Type B pancreatic cell (in vitro differentiated cells): ENCODE results near the gene ELFN1. TPM values are rescaled to one million over a fixed set of nuclear protein-coding genes. Genes with fewer than 3 reads are reported as not detected.

Experiments used
- DNase-seq: peaks from one replicate; pipeline ENCODE4 v3.0.0; 2021; ENCODE audit warnings: mixed read lengths; ENCODE audit not compliant: unreplicated experiment; ENCODE audit errors: extremely low spot score
- H3K27ac Mint-ChIP-seq: 2 replicates; pipeline ENCODE4 v1.8.0; 2021; ENCODE audit warnings: mild to moderate bottlenecking, mixed read lengths
- H3K27me3 Mint-ChIP-seq: 2 replicates; pipeline ENCODE4 v1.8.0; 2021; ENCODE audit warnings: mixed read lengths
- H3K36me3 Mint-ChIP-seq: 2 replicates; pipeline ENCODE4 v1.8.0; 2021; ENCODE audit warnings: mixed read lengths
- H3K4me1 Mint-ChIP-seq: one replicate; pipeline ENCODE4 v1.8.0; 2021; ENCODE audit warnings: mixed read lengths; ENCODE audit not compliant: unreplicated experiment
- H3K4me3 Mint-ChIP-seq: 2 replicates; pipeline ENCODE4 v1.8.0; 2021; ENCODE audit warnings: mild to moderate bottlenecking, mixed read lengths
- H3K9me3 Mint-ChIP-seq: 2 replicates; pipeline ENCODE4 v1.8.0; 2021; ENCODE audit warnings: mixed read lengths
- CTCF ChIP-seq: fragments of 200-600 bp; sonication (generic); conservative IDR thresholded peaks from 2 replicates; pipeline ENCODE4 v1.5.0; 2021; ENCODE audit warnings: antibody characterized with exemption, mild to moderate bottlenecking
- total RNA-seq: library from RNA; stranded (reverse); gene quantifications from 2 replicates; pipeline ENCODE4 v1.2.1, GENCODE V29; 2021; ENCODE audit warnings: low replicate concordance

ELFN1 gene
- total RNA-seq, 1 donor from 2014 or later: 5.8 TPM

GRCh38 chr7:1729773-1730172 is 59.7 kb downstream of the ELFN1 start:
- peaks cover 22% of the 10 kb centered on the region for H3K27me3 Mint-ChIP-seq
- DNase-seq: no peak
- no peaks in the 10 kb centered on the region for H3K9me3 Mint-ChIP-seq
- no peak overlapping the region for H3K27ac Mint-ChIP-seq
- H3K4me1 Mint-ChIP-seq: peaks cover 4% of the 10 kb centered on the region
- H3K4me3 Mint-ChIP-seq: no peak overlapping the region
- H3K36me3 Mint-ChIP-seq: peaks cover 6% of the 10 kb centered on the region
- no peak for TF ChIP-seq CTCF

GRCh38 chr7:1732072-1732471 is 62.0 kb downstream of the ELFN1 start:
- no peak for DNase-seq
- Mint-ChIP-seq H3K27ac (no peak overlapping the region), H3K4me3 (no peak overlapping the region), H3K9me3 (no peaks in the 10 kb centered on the region), H3K27me3 (peaks cover 22% of the 10 kb centered on the region), H3K4me1 (peaks cover 13% of the 10 kb centered on the region), H3K36me3 (peaks cover 6% of the 10 kb centered on the region)
- no peak for TF ChIP-seq CTCF

GRCh38 chr7:1732645-1733044 is 62.6 kb downstream of the ELFN1 start:
- Mint-ChIP-seq H3K36me3 (peaks cover 6% of the 10 kb centered on the region), H3K4me3 (no peak overlapping the region), H3K4me1 (peaks cover 13% of the 10 kb centered on the region), H3K9me3 (no peaks in the 10 kb centered on the region), H3K27ac (no peak overlapping the region), H3K27me3 (peaks cover 22% of the 10 kb centered on the region)
- DNase-seq: no peak
- TF ChIP-seq CTCF: no peak

GRCh38 chr7:1733206-1733907 is 63.3 kb downstream of the ELFN1 start:
- H3K27me3 Mint-ChIP-seq: peaks cover 22% of the 10 kb centered on the region
- no peak overlapping the region for H3K4me3 Mint-ChIP-seq
- no peaks in the 10 kb centered on the region for H3K9me3 Mint-ChIP-seq
- no peak for DNase-seq
- H3K27ac Mint-ChIP-seq: no peak overlapping the region
- no peak for TF ChIP-seq CTCF
- H3K36me3 Mint-ChIP-seq: peaks cover 6% of the 10 kb centered on the region
- peaks cover 14% of the 10 kb centered on the region for H3K4me1 Mint-ChIP-seq

- peaks cover 6% of the 10 kb centered on the region for H3K36me3 Mint-ChIP-seq
- H3K27ac Mint-ChIP-seq: no peak overlapping the region
- no peak for TF ChIP-seq CTCF
Observed at GRCh38 chr7:1733908-1734730, 64.0 kb downstream of the ELFN1 start.

More at GRCh38 chr7:1733908-1734730, 64.0 kb downstream of the ELFN1 start:
- no peak for DNase-seq
- no peaks in the 10 kb centered on the region for H3K9me3 Mint-ChIP-seq
- H3K27me3 Mint-ChIP-seq: peaks cover 22% of the 10 kb centered on the region
- H3K4me3 Mint-ChIP-seq: no peak overlapping the region
- H3K4me1 Mint-ChIP-seq: peaks cover 20% of the 10 kb centered on the region
